ENCODE data around the gene SMOC2. TPM values are rescaled to one million over a fixed set of nuclear protein-coding genes. Genes with fewer than 3 reads are reported as not detected.

SMOC2 gene
- total RNA-seq, 1 donor from 2014 or later = not detected

GRCh38 chr6:168624948-168625347 is 184.0 kb downstream of the SMOC2 start:
- DNase-seq (ENCODE audit: low read depth in 2 of 2) = no peak

GRCh38 chr6:168625602-168626001 is 184.6 kb downstream of the SMOC2 start:
- DNase-seq (ENCODE audit: low read depth in 2 of 2) = no peak

GRCh38 chr6:168626046-168626602 is 185.1 kb downstream of the SMOC2 start:
- no peak for DNase-seq (ENCODE audit: low read depth in 2 of 2)

- DNase-seq (ENCODE audit: low read depth in 2 of 2) = no peak
Measured at GRCh38 chr6:168627506-168628175, 186.7 kb downstream of the SMOC2 start.

- no peak for DNase-seq (ENCODE audit: low read depth in 2 of 2)
Measured at GRCh38 chr6:168628176-168628553, 187.2 kb downstream of the SMOC2 start.

- DNase-seq (ENCODE audit: low read depth in 2 of 2) = no peak
Measured at GRCh38 chr6:168628732-168629245, 187.8 kb downstream of the SMOC2 start.

GRCh38 chr6:168631564-168631963 is 190.6 kb downstream of the SMOC2 start:
- no peak for DNase-seq (ENCODE audit: low read depth in 2 of 2)

- no peak for DNase-seq (ENCODE audit: low read depth in 2 of 2)
Measured at GRCh38 chr6:168632694-168633093, 191.7 kb downstream of the SMOC2 start.

- DNase-seq (ENCODE audit: low read depth in 2 of 2) = no peak
Measured at GRCh38 chr6:168634541-168635328, 193.8 kb downstream of the SMOC2 start.

- DNase-seq (ENCODE audit: low read depth in 2 of 2) = no peak
Measured at GRCh38 chr6:168636147-168637004, 195.4 kb downstream of the SMOC2 start.

GRCh38 chr6:168637834-168638233 is 196.8 kb downstream of the SMOC2 start:
- DNase-seq (ENCODE audit: low read depth in 2 of 2) = no peak

- no peak for DNase-seq (ENCODE audit: low read depth in 2 of 2)
Measured at GRCh38 chr6:168638468-168639271, 197.7 kb downstream of the SMOC2 start.

- no peak for DNase-seq (ENCODE audit: low read depth in 2 of 2)
Measured at GRCh38 chr6:168640181-168640580, 199.2 kb downstream of the SMOC2 start.

GRCh38 chr6:168640768-168641167 is 199.8 kb downstream of the SMOC2 start:
- DNase-seq (ENCODE audit: low read depth in 2 of 2) = no peak

GRCh38 chr6:168641446-168641845 is 200.5 kb downstream of the SMOC2 start:
- DNase-seq (ENCODE audit: low read depth in 2 of 2) = no peak

GRCh38 chr6:168643401-168643800 is 202.4 kb downstream of the SMOC2 start:
- DNase-seq (ENCODE audit: low read depth in 2 of 2) = no peak

- DNase-seq (ENCODE audit: low read depth in 2 of 2) = no peak
Measured at GRCh38 chr6:168645326-168645725, 204.3 kb downstream of the SMOC2 start.

GRCh38 chr6:168647271-168647670 is 206.3 kb downstream of the SMOC2 start:
- DNase-seq (ENCODE audit: low read depth in 2 of 2) = no peak

GRCh38 chr6:168648240-168649125 is 207.5 kb downstream of the SMOC2 start:
- DNase-seq (ENCODE audit: low read depth in 2 of 2) = no peak

- DNase-seq (ENCODE audit: low read depth in 2 of 2) = no peak
Measured at GRCh38 chr6:168649209-168649608, 208.2 kb downstream of the SMOC2 start.

Measured in lung microvascular endothelial cell (primary cell).